Kidney (tissue), 14 donors: ENCODE measurements around the gene FBXW12. TPM values are rescaled to one million over a fixed set of nuclear protein-coding genes. Genes with fewer than 3 reads are reported as not detected.
A peak's percentile ranks its signal among the peaks of the same experiment; 100 is the strongest.

Experiments used
- DNase-seq, 5 donors: peaks; one replicate each; pipeline ENCODE4 v3.0.0-alpha.2; 2013 to 2020
- FAIRE-seq: peaks from 2 replicates; lab custom pipeline; 2012; peaks lifted over from hg19 to GRCh38; lab: Jason Lieb, UNC
- H3K27ac ChIP-seq, 2 donors: one replicate each; pipeline ENCODE4 v1.7.0; 2013; ENCODE audit warnings: low read depth in 2 of 2, low read length in 2 of 2, inconsistent platforms in 1 of 2
- H3K27me3 ChIP-seq: one replicate; pipeline ENCODE4 v1.7.1; 2013; ENCODE audit warnings: low read length, inconsistent platforms; ENCODE audit not compliant: control insufficient read depth, insufficient read depth
- H3K36me3 ChIP-seq, 3 donors: one replicate each; pipeline versions ENCODE4 v1.7.0 to v1.7.1; 2013; ENCODE audit warnings: low read length in 3 of 3, control low read depth in 1 of 3, inconsistent platforms in 1 of 3; ENCODE audit not compliant: insufficient read depth in 3 of 3, control insufficient read depth in 2 of 3
- H3K4me1 ChIP-seq, 3 donors: one replicate each; pipeline versions ENCODE4 v1.7.0 to v1.7.1; 2013; ENCODE audit warnings: low read length in 3 of 3, inconsistent platforms in 1 of 3, low read depth in 1 of 3; ENCODE audit not compliant: control insufficient read depth in 2 of 3, insufficient read depth in 2 of 3
- H3K4me3 ChIP-seq, 3 donors: one replicate each; pipeline versions ENCODE4 v1.7.0 to v1.8.1; 2013; ENCODE audit warnings: low read length in 3 of 3, control low read depth in 1 of 3, inconsistent platforms in 1 of 3
- H3K9ac ChIP-seq, 3 donors: one replicate each; pipeline versions ENCODE4 v1.7.0 to v1.7.1; 2013; ENCODE audit warnings: low read length in 3 of 3, control low read depth in 1 of 3, inconsistent platforms in 1 of 3
- H3K9me3 ChIP-seq, 3 donors: one replicate each; pipeline versions ENCODE4 v1.7.0 to v1.7.1; 2013; ENCODE audit warnings: low read length in 3 of 3, control low read depth in 1 of 3, inconsistent platforms in 1 of 3; ENCODE audit not compliant: control insufficient read depth in 2 of 3, insufficient read depth in 1 of 3
- CTCF ChIP-seq: IDR thresholded peaks from 3 replicates; pipeline ENCODE4 v1.5.1; 2012; ENCODE audit warnings: mild to moderate bottlenecking, moderate library complexity, borderline replicate concordance; ENCODE audit not compliant: insufficient read depth; ENCODE audit errors: extremely low read depth
- intact Hi-C: fragments of 100-400 bp; cut with DNase I; formaldehyde crosslinking; loops from one replicate; pipeline ENCODE4 v1.11.1; 2022
- polyA plus RNA-seq: library from polyadenylated mRNA; stranded (reverse); fragments of 350-450 nt; fragmentation: Illumina TruSeq; extraction: RNeasy Lipid Tissue Mini Kit (QIAGEN cat#74804); gene quantifications from one replicate; pipeline ENCODE4 v1.2.3, GENCODE V29; 2014; ENCODE audit warnings: low read depth, low replicate concordance; ENCODE audit not compliant: insufficient read depth
- total RNA-seq: library from RNA; stranded (reverse); fragmentation: NEBNext Ultra II Directional; extraction: Animal tissue kit (Norgen Biotek cat#: 25700); gene quantifications from one replicate; pipeline ENCODE4 v1.2.1, GENCODE V29; 2021
- donor health status: control.
- donor health status: control.
- donor health status: control.
- donor health status: control.
- donor health status: control.
- donor health status: DM: yes; HTN: yes; CAD: no.
- donor health status: Normal renal cell carcinoma (clear cell type).

Gene FBXW12
- total and polyA plus RNA-seq, 2 donors from 2014 or later, result not detected

GRCh38 chr3:48440590-48440958 lies 68.6 kb downstream of the FBXW12 start:
- intact Hi-C loops, result no loop called here
- FAIRE-seq (no peak), DNase-seq (peak in 2 of 5 donors; percentile 44 to 66)
- Histone ChIP-seq H3K36me3 (peaks cover 2 to 12% (median 4%) of the 10 kb centered on the region in 3 donors), H3K27me3 (no peaks in the 10 kb centered on the region), H3K27ac (peak overlapping the region; percentile 90 to 97), H3K9me3 (no peaks in the 10 kb centered on the region), H3K9ac (peak overlapping the region; percentile 67 to 86 (median 82)), H3K4me3 (peak overlapping the region; percentile 94 to 100 (median 97)), H3K4me1 (peaks cover 0 to 10% (median 5%) of the 10 kb centered on the region in 3 donors)
- TF ChIP-seq CTCF, result no peak

DNA sequence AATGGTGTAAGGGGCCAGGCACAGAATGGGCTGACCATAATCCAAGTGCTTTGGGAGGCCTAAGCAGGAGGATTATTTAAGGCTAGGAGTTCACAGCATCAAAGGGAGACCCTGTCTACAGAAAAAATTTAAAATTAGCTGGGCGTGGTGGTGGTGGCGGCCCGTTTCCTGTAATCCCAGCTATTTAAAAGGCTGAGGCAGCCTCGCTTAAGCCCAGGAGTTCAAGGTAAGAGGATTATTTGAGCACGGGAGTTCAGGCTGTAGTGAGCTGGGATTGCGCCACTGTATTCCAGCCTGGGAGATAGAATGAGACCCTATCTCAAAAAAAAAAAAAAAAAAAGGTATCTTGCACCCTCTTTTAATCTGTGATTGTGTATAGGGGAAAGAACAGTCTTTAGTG lies 69.9 kb downstream of the FBXW12 start:
- no peak overlapping the region for H3K27ac ChIP-seq
- intact Hi-C loops, result no loop called here
- H3K9ac ChIP-seq, result peak overlapping the region in 1 of 3 donors; percentile 51
- no peaks in the 10 kb centered on the region for H3K9me3 ChIP-seq
- FAIRE-seq (no peak), DNase-seq (no peak)
- peaks cover 2 to 12% (median 4%) of the 10 kb centered on the region in 3 donors for H3K36me3 ChIP-seq
- H3K27me3 ChIP-seq, result no peaks in the 10 kb centered on the region
- H3K4me3 ChIP-seq, result peak overlapping the region in 1 of 3 donors; percentile 100
- TF ChIP-seq CTCF, result no peak
- H3K4me1 ChIP-seq, result peaks cover 0 to 13% (median 11%) of the 10 kb centered on the region in 3 donors

Other genes with a start within 250 kb of the FBXW12 start
- gene CDC25A, start 183.8 kb upstream of the FBXW12 start, total RNA-seq, result 0.88 TPM
- gene CDC25A, start 183.8 kb upstream of the FBXW12 start, polyA plus RNA-seq, result 1.6 TPM
- gene CAMP, start 148.7 kb upstream of the FBXW12 start, total RNA-seq, result not detected
- not detected for gene CAMP, start 148.7 kb upstream of the FBXW12 start, polyA plus RNA-seq
- 13.3 TPM for gene ZNF589, start 131.1 kb upstream of the FBXW12 start, total RNA-seq
- gene ZNF589, start 131.1 kb upstream of the FBXW12 start, polyA plus RNA-seq, result 6.5 TPM
- 32.9 TPM for gene NME6, start 70.9 kb upstream of the FBXW12 start, total RNA-seq
- 19.9 TPM for gene NME6, start 70.9 kb upstream of the FBXW12 start, polyA plus RNA-seq
- not detected for gene SPINK8, start 38.6 kb upstream of the FBXW12 start, total RNA-seq
- not detected for gene SPINK8, start 38.6 kb upstream of the FBXW12 start, polyA plus RNA-seq
- 224 TPM for gene PLXNB1, start 57.9 kb downstream of the FBXW12 start, total RNA-seq
- gene PLXNB1, start 57.9 kb downstream of the FBXW12 start, polyA plus RNA-seq, result 101 TPM
- 13.8 TPM for gene CCDC51, start 67.9 kb downstream of the FBXW12 start, total RNA-seq
- gene CCDC51, start 67.9 kb downstream of the FBXW12 start, polyA plus RNA-seq, result 32.8 TPM
- gene TMA7, start 68.0 kb downstream of the FBXW12 start, total RNA-seq, result 195 TPM
- gene TMA7, start 68.0 kb downstream of the FBXW12 start, polyA plus RNA-seq, result 631 TPM
- gene ATRIP, start 74.5 kb downstream of the FBXW12 start, total RNA-seq, result 6.7 TPM
- 5.4 TPM for gene ATRIP, start 74.5 kb downstream of the FBXW12 start, polyA plus RNA-seq
- 214 TPM for gene SHISA5, start 132.0 kb downstream of the FBXW12 start, total RNA-seq
- gene SHISA5, start 132.0 kb downstream of the FBXW12 start, polyA plus RNA-seq, result 157 TPM
- gene PFKFB4, start 184.6 kb downstream of the FBXW12 start, total RNA-seq, result 4.6 TPM
- gene PFKFB4, start 184.6 kb downstream of the FBXW12 start, polyA plus RNA-seq, result 2.1 TPM
- gene UCN2, start 191.6 kb downstream of the FBXW12 start, total RNA-seq, result not detected
- gene UCN2, start 191.6 kb downstream of the FBXW12 start, polyA plus RNA-seq, result not detected
- gene COL7A1, start 223.1 kb downstream of the FBXW12 start, total RNA-seq, result 13.1 TPM
- 14.4 TPM for gene COL7A1, start 223.1 kb downstream of the FBXW12 start, polyA plus RNA-seq
- 207 TPM for gene UQCRC1, start 237.4 kb downstream of the FBXW12 start, total RNA-seq
- gene UQCRC1, start 237.4 kb downstream of the FBXW12 start, polyA plus RNA-seq, result 584 TPM
- gene TMEM89, start 249.6 kb downstream of the FBXW12 start, total RNA-seq, result not detected
- not detected for gene TMEM89, start 249.6 kb downstream of the FBXW12 start, polyA plus RNA-seq